Adrenal gland (tissue), 5 donors: Measurements from ENCODE around the gene TRAPPC11.

Source experiments
- POLR2A ChIP-seq, 2 donors: fragments of 450-650 bp; IDR thresholded peaks; one replicate each; pipeline ENCODE4 v1.6.1; 2017; ENCODE audit warnings: antibody characterized with exemption in 2 of 2, mild to moderate bottlenecking in 2 of 2, moderate library complexity in 1 of 2
- TF ChIP-seq, protein P1 (sequence below), 6 experiments: fragments of 450-650 bp in 4 of 6; fragments of 200-600 bp in 2 of 6; sonication (generic) in 1 of 6; IDR thresholded peaks; 1 replicate in 5 of 6; 2 replicates in 1 of 6; pipeline versions ENCODE4 v1.5.1 to v1.8.0; 2016 to 2021; ENCODE audit warnings: antibody characterized with exemption in 6 of 6, mild to moderate bottlenecking in 2 of 6, moderate library complexity in 1 of 6
- donor health status: DM: no; HTN: no; CAD: no.

DNA sequence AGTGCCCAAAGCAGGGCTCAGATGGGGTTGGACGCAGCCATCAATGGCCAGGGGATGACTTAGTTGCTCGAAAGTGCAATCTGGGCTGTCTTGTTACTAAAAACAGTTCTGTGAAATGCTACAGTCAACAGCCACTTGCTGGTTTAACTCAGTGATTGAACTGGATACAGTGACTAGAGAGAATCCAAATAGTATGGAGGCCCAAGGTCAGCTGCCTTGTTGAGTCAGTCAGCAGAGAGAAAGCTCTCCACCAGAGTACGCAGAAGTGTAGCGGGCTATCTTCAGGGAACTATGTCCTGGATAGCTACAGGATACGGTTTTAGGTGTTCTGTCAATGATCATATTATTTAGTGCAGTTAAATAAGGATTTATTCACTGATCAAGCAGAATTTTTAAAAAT lies 68.4 kb downstream of the TRAPPC11 start:
- TF ChIP-seq, protein P1, sequence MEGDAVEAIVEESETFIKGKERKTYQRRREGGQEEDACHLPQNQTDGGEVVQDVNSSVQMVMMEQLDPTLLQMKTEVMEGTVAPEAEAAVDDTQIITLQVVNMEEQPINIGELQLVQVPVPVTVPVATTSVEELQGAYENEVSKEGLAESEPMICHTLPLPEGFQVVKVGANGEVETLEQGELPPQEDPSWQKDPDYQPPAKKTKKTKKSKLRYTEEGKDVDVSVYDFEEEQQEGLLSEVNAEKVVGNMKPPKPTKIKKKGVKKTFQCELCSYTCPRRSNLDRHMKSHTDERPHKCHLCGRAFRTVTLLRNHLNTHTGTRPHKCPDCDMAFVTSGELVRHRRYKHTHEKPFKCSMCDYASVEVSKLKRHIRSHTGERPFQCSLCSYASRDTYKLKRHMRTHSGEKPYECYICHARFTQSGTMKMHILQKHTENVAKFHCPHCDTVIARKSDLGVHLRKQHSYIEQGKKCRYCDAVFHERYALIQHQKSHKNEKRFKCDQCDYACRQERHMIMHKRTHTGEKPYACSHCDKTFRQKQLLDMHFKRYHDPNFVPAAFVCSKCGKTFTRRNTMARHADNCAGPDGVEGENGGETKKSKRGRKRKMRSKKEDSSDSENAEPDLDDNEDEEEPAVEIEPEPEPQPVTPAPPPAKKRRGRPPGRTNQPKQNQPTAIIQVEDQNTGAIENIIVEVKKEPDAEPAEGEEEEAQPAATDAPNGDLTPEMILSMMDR (IDR thresholded peaks at IDR 0.05) = no peak
- no peak for TF ChIP-seq POLR2A (IDR thresholded peaks at IDR 0.05)
